HG03108 (cell line): Measurements from ENCODE around the gene QDPR.
"Not testable (repeated sequence)": the region's sequence is repeated elsewhere in the genome, so short reads cannot be mapped to it uniquely, and the experiment has no call there.

Experiments used
- ATAC-seq: cut with Tn5 transposase; IDR thresholded peaks from one replicate; pipeline ENCODE4 v1.9.1; 2021; ENCODE audit warnings: moderate library complexity; ENCODE audit not compliant: unreplicated experiment

Gene QDPR

DNA sequence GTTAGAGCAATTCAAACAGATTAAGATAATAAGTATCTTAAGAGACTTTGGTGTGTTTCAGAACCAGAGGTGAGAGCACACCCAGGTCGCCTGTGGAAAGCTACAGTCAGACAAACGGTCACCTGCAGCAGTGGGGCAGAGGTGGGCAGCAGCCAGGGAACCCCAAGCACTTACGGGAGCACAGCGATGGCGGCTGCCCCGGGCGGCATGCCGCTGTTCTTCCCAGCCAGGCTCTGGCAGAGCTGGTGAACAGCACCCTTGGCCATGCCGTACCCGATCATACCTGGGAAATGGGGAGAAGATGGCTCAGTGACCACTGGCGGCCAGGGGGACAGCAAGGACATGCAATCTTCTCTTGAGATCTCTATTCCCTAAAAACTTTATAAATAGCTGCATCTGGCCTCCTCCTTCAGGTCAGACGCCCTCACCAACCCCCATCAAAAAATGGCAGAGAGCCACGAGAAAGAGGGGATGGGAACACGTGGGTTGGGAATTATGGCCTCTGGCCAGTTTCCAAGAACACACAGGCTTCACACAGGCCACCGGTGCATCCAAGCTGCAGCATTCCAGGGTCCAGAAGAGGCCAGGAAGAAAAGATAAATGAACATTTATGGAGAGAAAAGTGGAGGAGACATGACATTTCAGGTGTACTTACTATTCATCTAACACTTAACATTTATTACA is 19.7 kb downstream of the QDPR start:
- ATAC-seq, result no peak

DNA sequence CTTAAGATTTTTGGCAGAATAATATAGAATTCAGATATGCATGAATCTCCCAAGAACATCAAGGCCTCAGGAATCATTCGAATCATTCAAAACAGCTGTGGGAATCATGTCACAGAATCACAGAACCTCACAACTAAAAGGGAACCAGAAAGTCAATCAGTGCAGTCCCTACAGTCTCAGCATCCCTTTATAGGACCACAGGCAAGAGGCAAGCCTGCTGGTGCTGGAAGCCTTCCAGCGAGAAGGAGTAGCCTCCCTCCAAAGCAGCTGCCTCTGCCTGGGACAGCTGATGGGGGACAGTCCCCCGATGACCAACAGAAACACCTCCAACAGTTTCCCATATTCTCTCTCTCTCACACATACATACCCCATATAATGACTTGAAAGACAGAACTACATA is 20.7 kb downstream of the QDPR start:
- no peak for ATAC-seq

DNA sequence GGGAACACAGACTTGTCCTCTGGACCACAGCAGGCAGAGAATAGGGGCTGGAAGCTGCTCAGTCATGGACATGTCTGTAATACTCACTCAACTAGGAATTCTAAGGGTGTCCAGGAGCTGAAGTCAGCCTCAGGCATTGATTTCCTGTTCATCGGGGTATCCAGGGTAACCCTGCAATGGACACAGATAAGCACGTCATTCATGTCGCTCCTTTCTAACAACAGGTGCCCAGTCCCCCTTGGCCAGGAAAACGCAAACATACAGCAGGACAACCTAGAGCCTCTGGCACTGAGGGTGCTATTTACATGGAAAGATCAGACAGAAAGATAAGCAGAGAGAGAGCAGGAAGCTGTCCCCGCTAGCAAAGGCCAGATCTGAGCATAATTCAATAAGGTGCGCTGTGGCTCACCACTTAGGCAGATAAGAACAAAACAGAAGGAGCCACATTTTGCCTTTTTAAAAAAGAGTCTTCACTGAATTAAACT is 21.3 kb downstream of the QDPR start:
- no peak for ATAC-seq

DNA sequence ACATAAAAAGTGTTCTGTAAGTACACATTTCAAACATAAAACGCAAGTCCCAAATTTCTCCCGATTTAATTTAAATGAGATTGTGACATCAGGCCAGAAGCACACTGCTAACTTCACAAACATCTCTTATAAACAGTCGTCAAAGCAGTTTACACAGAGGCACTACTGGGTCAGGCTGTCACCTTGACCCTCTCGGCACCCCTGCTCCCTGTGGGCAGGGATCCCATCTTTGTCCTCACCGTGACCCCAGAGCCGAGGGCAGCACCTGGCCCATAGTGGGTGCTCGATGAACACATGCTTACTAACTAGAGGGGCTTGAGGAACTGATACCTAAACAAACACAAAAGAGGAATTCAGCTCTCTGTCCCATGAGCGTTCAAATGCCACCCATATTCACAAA is 22.2 kb downstream of the QDPR start:
- no peak for ATAC-seq

DNA sequence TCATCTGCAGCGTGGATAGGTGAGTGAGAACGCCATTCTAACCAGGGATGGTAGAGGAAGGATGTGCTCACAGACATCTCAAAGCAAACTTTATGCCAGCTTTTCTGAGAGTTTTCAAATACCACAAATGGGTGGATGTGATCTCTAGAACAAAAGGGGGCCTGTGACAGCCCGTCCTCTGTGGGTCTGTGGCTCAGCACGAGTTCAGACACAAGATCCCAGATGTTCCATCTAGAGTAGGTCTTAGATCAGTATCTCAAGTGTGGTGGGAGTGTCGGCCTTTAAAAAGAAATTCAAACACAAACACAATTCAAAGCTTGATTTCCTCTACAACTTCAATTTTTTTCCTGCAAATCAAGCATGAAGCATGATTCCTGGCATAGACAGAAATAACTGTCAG is 22.8 kb downstream of the QDPR start:
- ATAC-seq, result no peak

DNA sequence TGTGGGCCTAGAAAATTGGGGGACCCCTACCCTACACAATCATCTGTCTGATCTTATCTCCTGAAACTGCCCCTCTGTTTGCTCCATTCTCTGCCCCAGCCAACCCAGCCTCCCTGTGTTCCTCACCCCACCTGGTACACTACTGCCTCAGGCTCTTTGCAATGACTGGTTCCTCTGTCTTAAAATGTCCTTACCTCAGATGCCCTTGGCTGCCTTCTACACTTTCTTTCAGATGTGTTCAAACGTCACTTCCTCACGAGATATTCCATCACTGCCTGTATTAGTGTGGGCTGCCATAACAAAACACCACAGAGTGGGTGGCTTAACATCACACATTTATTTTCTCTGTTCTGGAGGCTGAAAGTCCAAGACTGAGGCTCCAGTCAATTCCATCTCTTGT is 29.2 kb downstream of the QDPR start:
- ATAC-seq, result no peak

DNA sequence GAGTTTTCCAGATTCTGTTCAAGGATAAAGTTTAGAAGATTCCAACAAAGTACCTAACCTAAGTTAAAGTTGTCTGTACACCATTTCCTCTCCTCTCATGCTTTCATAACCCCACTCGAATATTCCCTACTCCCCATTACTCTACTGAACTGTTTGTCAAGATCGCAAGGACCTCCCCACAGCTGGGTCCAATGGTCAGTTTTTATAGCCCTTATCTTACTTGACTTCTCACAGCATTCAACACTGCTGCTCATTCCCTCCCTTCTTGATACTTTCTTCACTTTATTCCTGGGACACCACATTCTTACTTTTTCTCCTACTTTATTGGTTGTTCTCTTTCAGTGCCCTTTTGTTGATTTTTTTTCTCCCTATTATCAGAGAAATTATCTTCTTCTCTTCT is 30.9 kb downstream of the QDPR start:
- no peak for ATAC-seq

DNA sequence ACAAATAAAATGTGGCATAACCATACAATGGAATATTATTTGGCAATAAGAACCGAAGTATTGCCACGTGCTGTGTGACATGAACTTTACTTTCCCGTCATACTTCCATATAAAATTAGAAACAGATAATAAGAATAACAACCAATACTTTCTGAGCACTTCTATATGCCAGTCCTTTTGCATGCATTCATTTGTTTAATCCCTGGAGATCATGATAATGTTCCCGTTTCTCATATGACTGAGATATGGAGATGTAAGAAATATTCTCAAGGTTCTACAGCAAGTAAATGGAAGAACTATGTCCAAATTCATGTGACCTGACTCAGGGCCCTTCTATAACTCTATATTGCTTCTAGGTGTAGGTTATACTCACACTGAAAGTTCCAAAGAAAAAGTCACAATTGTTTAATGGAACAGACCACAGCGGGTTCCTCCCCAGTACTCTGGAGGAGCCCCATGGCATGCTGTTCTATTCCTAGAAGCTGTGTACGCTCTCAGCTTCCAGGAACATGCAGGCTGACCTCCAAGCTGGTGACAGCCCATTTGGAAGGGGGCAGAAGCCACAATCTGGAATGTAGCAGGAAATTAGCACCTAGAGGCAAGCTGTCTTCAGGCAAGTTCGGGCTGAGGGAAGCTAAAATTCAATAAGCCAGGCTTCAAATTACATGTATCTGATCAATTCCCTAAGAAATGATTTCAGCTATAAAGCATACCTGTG is 31.5 kb downstream of the QDPR start:
- ATAC-seq, result no peak

DNA sequence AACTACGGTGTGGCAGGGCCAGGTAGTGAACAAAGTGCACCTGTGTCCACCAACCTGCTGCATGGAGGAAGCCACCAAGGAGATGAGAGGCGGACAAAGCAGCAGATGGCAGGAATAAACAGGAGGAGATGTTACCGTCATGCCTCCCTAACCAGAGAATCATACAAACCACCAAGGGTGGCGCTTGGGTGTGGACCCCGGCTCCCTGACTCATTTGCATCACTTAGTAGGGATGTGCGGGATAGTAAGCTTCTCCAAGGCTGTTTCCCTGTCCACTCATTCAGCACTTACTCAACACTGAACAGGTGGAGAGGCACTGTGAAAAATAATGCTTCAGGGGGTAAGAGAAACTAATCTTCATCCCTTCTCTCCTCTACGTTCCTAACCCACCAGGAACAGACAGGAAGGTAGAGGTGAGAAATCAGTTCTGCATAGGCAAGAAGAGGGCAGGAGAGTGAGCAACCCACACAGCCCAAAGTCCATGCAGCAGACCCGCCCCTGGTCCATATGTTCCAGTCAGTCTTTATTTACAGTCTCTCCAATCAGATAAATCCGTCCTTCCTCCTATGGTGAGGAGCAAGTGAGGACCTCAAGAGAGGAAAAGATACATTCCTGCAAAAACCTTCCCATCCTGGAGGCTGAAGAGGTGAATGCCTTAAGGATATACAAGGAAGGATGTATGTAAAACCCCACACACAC is 34.0 kb downstream of the QDPR start:
- ATAC-seq, result no peak

DNA sequence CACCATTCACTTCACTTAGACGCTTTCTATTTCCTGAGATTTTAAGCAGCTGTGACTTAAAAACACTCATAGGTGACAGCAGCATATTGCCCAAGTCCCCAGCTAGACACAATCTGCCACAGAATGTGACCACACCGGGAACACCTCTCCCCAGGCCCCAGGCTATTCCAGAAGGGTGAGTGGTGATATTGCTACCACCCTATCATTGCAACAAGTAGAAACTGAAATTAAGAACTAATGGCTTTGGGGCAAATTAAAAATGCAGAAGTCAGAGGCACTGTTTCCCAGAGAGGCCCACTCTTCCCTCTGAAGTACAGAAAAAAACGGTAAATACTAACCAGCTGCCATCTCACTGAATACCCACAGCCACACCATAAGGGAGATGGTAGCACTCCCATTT is 35.0 kb downstream of the QDPR start:
- ATAC-seq, result no peak

DNA sequence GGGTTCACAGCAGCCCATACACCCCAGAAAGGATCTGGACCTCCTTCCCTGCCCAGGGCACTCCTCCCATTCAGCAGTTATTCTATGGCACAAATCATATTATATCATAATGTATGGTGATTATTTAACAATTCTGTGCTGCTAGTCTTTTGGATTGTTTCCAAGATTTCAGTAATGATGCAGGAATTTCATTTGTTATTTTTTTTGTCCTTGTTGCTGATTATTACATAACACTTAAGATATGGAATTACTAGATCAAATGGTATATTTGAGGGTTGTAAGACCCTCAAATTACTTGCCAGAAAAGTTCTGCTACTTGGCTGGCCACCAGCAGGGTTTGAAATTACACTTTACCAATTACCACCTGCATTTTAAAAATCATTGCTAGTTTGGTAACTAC is 36.4 kb downstream of the QDPR start:
- no peak for ATAC-seq

DNA sequence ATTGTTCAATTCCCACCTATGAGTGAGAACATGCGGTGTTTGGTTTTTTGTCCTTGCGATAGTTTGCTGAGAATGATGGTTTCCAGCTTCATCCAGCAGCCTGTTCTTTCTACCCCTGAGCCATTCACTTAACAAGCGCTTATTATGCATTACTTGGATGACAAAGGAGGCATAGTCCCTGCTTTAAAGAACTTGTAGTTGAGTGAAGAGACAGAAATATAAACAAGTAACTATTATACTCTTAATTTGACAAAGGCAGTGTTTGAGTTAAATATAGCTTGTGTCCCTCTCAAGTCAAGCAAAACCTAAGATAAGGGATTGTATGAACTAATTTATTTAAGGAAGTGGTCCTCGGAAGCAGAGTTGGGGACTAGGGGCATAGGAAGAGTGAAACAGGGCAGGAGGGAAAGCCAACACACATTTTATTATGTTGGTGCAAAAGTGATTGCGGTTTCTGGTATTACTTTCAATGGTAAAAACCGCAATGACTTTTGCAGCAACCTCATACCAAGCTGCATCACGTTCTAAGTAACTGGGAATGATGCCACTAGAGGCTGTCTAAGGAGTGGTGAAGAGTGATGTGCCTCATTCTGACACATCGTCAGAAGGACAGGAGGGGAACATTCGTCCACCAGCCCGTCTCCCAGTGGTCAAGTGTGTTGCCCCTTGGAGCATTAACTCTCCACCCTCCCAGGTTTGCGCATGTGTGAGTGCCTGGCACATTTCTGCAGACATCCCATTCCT is 41.8 kb downstream of the QDPR start:
- no peak for ATAC-seq

DNA sequence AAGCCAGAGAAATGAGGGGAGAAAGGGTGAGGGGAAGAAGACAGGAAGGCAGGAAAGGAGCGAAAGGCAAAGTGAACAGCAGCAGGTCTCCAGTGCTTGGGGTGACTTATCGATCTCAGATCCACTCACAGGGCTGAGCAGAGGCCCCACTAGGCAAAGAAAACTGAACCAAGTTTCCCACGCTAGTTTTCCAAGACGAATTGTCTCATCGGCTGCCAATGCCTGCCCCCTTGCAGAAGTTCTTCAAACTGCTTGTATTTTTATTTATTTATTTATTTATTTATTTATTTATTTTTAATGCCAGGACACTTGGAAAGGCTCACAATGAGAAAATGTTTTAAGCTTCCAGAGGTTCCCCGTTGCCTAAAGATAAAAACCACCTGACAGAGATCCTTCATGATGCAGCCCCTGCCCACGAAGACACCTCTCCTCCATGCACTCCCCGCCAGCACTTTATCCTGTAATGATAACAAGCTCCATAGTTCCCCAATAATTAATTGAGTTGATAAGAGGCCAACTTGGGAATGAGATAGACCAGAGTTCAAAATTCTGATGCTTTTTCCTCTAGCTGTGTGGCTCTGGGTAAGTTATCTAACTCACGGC is 43.2 kb downstream of the QDPR start:
- no peak for ATAC-seq

DNA sequence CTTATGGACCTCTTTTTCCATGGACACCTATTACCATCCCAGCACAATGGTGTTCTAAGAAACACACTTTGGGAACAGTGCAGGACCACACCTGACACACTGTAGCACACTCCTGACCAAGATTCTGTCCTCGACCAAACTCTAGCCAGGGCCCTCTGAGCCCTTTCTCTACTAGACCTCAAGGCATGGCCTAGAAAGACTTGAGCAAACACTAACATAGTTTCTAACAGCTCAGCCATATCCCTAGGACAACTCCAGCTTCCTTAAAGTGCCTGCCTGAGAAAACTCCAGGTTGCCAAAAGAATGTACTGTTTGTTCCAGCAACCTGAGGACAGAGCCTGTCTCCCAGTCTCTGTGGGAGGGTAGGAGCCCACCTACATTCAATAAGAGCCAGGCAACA is 48.3 kb downstream of the QDPR start:
- ATAC-seq, result no peak

DNA sequence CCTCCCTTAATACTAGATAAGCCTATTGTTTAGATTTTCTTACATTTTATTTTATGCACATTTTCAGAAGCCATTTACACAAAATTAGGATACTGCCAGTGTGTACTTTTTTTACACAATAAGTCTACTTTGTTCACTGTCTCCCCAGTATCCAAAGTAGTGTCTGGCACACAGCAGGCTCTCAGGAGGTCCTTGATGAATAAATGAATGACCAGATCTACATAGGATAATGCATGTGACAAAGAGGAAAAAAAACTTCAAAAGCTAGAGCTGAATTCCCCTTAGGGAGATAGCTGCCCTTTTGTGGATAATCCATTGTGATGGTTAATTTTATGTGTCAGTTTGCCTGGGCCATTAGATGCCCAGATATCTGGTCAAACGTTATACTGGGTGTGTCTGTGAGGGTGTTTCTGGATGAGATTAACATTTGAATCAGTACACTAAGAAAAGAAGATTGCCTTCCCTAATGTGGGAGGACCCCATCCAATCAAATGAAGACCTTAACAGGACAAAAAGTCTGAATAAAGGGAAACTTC is 61.6 kb downstream of the QDPR start:
- ATAC-seq, result no peak

DNA sequence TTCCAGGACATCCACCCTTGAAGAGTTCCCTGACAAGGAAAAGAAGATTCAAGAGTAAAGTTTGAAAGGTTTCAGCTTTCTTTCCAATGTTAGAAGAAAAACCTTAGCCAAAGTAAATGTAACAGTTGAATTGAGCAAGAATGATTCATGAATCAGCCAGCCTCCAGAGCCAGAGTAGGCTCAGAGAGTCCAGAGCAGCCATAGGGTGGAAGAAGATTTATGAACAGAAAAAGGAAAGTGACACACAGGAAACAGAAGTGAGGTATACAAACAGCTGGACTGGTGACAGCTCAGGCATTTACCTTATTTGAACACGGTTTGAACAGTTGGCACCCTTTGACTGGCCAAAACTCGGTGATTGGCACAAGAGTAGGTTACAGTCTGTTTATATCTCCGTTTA is 63.2 kb downstream of the QDPR start:
- ATAC-seq, result no peak

DNA sequence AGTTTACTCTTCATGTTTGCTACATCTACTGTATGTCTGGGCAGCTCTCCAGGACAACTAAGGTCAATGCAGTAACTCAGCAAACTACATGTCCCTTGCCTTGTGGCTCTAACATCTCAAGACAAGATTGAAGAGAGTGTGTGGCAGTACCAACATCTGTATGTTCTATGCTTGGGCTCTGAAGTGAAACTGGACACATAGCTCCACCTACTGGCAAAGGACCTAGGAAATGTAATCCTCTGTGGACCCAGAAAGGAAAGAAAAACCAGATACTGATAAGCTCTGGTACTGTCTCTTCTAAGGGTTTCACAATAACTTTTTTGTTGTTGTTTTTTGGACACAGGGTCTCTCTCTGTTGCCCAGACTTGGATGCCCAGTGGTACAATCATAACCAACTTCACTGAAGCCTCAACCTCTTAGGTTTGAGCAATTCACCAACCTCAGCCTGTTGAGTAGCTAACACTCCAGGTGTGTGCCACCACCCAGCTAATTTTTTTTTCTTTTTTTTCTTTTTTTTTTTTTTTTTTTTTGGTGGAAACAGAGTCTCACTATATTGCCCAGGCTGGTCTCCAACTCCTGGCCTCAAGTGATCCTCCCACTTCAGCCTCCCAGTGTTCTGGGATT is 64.1 kb downstream of the QDPR start:
- ATAC-seq, result peak; percentile 87

DNA sequence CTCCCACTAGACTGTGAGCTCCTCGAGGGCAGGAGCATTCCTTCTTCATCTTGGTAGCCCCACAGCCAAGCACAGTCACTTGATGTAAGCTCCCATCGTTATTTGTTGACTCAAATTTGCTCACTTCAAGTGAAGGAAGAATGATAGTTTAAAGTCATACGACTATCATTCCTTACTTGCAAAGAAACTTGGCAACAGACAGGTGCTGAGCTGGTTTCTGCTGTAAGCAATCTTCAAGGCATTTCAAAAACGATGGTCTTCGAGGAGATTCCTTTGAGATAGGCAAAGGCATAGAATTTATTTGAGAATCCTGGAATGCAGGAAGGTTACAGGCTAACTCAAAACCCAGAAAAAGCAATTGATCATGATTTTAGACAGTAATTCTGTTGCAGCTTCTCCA is 64.8 kb downstream of the QDPR start:
- no peak for ATAC-seq

DNA sequence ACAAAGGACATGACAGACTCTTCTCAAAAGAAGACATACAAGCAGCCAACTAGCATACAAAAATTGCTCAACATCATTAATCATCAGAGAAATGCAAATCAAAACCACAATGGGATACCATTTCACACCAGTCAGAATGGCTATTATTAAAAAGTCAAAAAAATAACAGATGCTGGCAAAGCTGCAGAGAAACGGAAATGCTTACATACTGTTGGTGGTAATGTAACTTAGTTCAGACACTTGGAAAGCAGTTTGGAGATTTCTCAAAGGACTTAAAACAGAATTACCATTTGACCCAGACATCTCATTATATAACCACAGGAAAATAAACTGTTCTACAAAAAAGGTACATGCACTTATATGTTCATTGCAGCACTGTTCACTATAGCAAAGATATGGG is 69.4 kb downstream of the QDPR start:
- ATAC-seq, result not testable (repeated sequence)

DNA sequence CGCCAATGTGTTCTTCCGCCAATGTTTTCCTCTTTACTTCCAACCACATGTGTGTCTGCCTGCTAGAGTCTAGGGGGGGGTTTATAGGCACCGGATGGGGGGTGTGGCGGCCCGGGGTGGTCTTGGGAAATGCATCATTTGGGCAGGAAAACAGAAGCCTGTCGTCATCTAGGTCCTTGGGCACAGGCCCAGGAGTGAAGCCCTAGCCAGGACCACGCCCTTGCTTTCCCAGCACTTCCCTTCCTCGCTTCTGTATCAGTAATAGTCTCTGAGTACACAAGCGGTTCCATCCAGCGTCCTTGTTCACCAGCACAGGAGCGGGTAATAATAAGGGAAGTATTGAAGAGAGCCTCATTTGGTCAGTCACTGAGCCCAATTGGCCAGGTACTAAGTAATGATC is 74.5 kb downstream of the QDPR start:
- ATAC-seq, result no peak
